ENCODE measurements around the gene ENPP4. TPM values are rescaled to one million over a fixed set of nuclear protein-coding genes. Genes with fewer than 3 reads are reported as not detected.

The ENPP4 gene
- total RNA-seq, 4 donors from 2014 or later = 2.2 to 11.0 (median 5.4) TPM

- Histone ChIP-seq H3K36me3 (no peaks in the 10 kb centered on the region), H3K27ac (no peak within 1 kb of the TSS), H3K9me3 (no peaks in the 10 kb centered on the region), H3K27me3 (peaks cover 9% of the 10 kb centered on the region), H3K4me3 (peak within 1 kb of the TSS; percentile 67), H3K4me1 (peaks cover 18% of the 10 kb centered on the region)
- no peak for TF ChIP-seq EP300 (IDR thresholded peaks at IDR 0.05)
- no peak for TF ChIP-seq CTCF (IDR thresholded peaks at IDR 0.05)
- no peak for TF ChIP-seq POLR2AphosphoS5 (IDR thresholded peaks at IDR 0.05)
- no peak for TF ChIP-seq POLR2A (IDR thresholded peaks at IDR 0.05)
- DNase-seq (ENCODE audit: low spot score in 2 of 2) = peak; percentile 71 to 84
- under 1% methylated on average over 38 of the region's 49 CpGs for WGBS
Observed at GRCh38 chr6:46170357-46171289, 40.8 kb downstream of the ENPP4 start, which contains the start of gene ENPP5. Gene ENPP5 (minus strand): TSS chr6:46170980. CDS start chr6:46168262, 2,718 bp downstream.

GRCh38 chr6:46172176-46172575 is 42.4 kb downstream of the ENPP4 start:
- peaks cover 18% of the 10 kb centered on the region for H3K4me1 ChIP-seq
- no peak overlapping the region for H3K4me3 ChIP-seq
- H3K9me3 ChIP-seq = no peaks in the 10 kb centered on the region
- peaks cover 9% of the 10 kb centered on the region for H3K27me3 ChIP-seq
- H3K36me3 ChIP-seq = no peaks in the 10 kb centered on the region
- TF ChIP-seq POLR2A (IDR thresholded peaks at IDR 0.05) (no peak), EP300 (IDR thresholded peaks at IDR 0.05) (no peak), POLR2AphosphoS5 (IDR thresholded peaks at IDR 0.05) (no peak)
- DNase-seq (ENCODE audit: low spot score in 2 of 2) = no peak
- WGBS = 53% methylated on average over 4 of the region's 4 CpGs
- no peak overlapping the region for H3K27ac ChIP-seq

GRCh38 chr6:46174904-46175303 is 45.1 kb downstream of the ENPP4 start:
- TF ChIP-seq POLR2A (IDR thresholded peaks at IDR 0.05) (no peak), EP300 (IDR thresholded peaks at IDR 0.05) (no peak), POLR2AphosphoS5 (IDR thresholded peaks at IDR 0.05) (no peak), CTCF (IDR thresholded peaks at IDR 0.05) (no peak)
- no peaks in the 10 kb centered on the region for H3K36me3 ChIP-seq
- no peak for DNase-seq (ENCODE audit: low spot score in 2 of 2)
- no peaks in the 10 kb centered on the region for H3K9me3 ChIP-seq
- H3K4me1 ChIP-seq = peaks cover 18% of the 10 kb centered on the region
- no peak overlapping the region for H3K27ac ChIP-seq
- H3K27me3 ChIP-seq = peaks cover 9% of the 10 kb centered on the region
- WGBS = 67% methylated on average over 3 of the region's 3 CpGs
- H3K4me3 ChIP-seq = no peak overlapping the region

GRCh38 chr6:46175446-46175845 is 45.7 kb downstream of the ENPP4 start:
- Histone ChIP-seq H3K27ac (no peak overlapping the region), H3K36me3 (no peaks in the 10 kb centered on the region), H3K4me1 (peaks cover 13% of the 10 kb centered on the region), H3K27me3 (peaks cover 7% of the 10 kb centered on the region), H3K9me3 (no peaks in the 10 kb centered on the region), H3K4me3 (no peak overlapping the region)
- WGBS = 86% methylated on average over 4 of the region's 4 CpGs
- no peak for DNase-seq (ENCODE audit: low spot score in 2 of 2)
- TF ChIP-seq CTCF (IDR thresholded peaks at IDR 0.05) (no peak), EP300 (IDR thresholded peaks at IDR 0.05) (no peak), POLR2A (IDR thresholded peaks at IDR 0.05) (no peak), POLR2AphosphoS5 (IDR thresholded peaks at IDR 0.05) (no peak)

- no peaks in the 10 kb centered on the region for H3K36me3 ChIP-seq
- H3K27ac ChIP-seq = no peak overlapping the region
- no peaks in the 10 kb centered on the region for H3K9me3 ChIP-seq
- peaks cover 2% of the 10 kb centered on the region for H3K27me3 ChIP-seq
- DNase-seq (ENCODE audit: low spot score in 2 of 2) = no peak
- 51% methylated on average over 3 of the region's 3 CpGs for WGBS
- no peak overlapping the region for H3K4me3 ChIP-seq
- no peak for TF ChIP-seq POLR2AphosphoS5 (IDR thresholded peaks at IDR 0.05)
- H3K4me1 ChIP-seq = peaks cover 7% of the 10 kb centered on the region
Observed at GRCh38 chr6:46175976-46176375, 46.2 kb downstream of the ENPP4 start.

GRCh38 chr6:46184114-46184513 is 54.3 kb downstream of the ENPP4 start:
- TF ChIP-seq POLR2AphosphoS5 (IDR thresholded peaks at IDR 0.05) = no peak
- no peak for TF ChIP-seq CTCF (IDR thresholded peaks at IDR 0.05)
- TF ChIP-seq POLR2A (IDR thresholded peaks at IDR 0.05) = no peak
- no peak for TF ChIP-seq EP300 (IDR thresholded peaks at IDR 0.05)
- WGBS = 45% methylated on average over 4 of the region's 4 CpGs
- Histone ChIP-seq H3K36me3 (no peaks in the 10 kb centered on the region), H3K27me3 (no peaks in the 10 kb centered on the region), H3K4me1 (no peaks in the 10 kb centered on the region), H3K27ac (no peak overlapping the region), H3K4me3 (no peak overlapping the region), H3K9me3 (no peaks in the 10 kb centered on the region)
- DNase-seq (ENCODE audit: low spot score in 2 of 2) = no peak
